T-cell (primary cell): ENCODE measurements around the gene TUT1. TPM values are rescaled to one million over a fixed set of nuclear protein-coding genes. Genes with fewer than 3 reads are reported as not detected.

ENCODE experiments used
- ATAC-seq, 4 experiments: fragments of 200-7000 bp in 3 of 4; fragments of 150-1000 bp in 1 of 4; cut with Tn5 transposase; replicated peaks in 1 of 4; 1 replicate in 3 of 4; 2 replicates in 1 of 4; pipeline ENCODE4 v1.10.0; 2021; ENCODE audit warnings: moderate library complexity in 3 of 4, mild to moderate bottlenecking in 2 of 4, moderate number of reproducible peaks in 1 of 4
- CTCF ChIA-PET, 2 donors: fragments of 300-600 bp; sonication (Branson Sonifier 250); formaldehyde crosslinking; loops; one replicate each; lab custom pipeline; 2022; ENCODE audit warnings: antibody characterized with exemption in 2 of 2; lab: Charles Lee
- POLR2A ChIA-PET, 2 donors: fragments of 300-600 bp; sonication (Branson Sonifier 250); formaldehyde crosslinking; loops; one replicate each; lab custom pipeline; 2022; ENCODE audit warnings: antibody characterized with exemption in 2 of 2; lab: Charles Lee
- DNase-seq, 35 experiments: peaks; one replicate each; pipeline versions ENCODE4 v3.0.0 to v3.0.0-alpha.2; 2013 to 2023
- H3K27ac ChIP-seq: one replicate; pipeline ENCODE4 v1.5.1; 2013; ENCODE audit warnings: low read length
- H3K27me3 ChIP-seq, 2 experiments: replicated peaks in 1 of 2; 1 replicate in 1 of 2; 2 replicates in 1 of 2; pipeline versions ENCODE4 v1.6.1 to v1.7.0; 2013; ENCODE audit warnings: low read length in 1 of 2, mixed read lengths in 1 of 2; ENCODE audit not compliant: control insufficient read depth in 2 of 2, insufficient read depth in 2 of 2; ENCODE audit errors: extremely low read depth in 1 of 2
- H3K36me3 ChIP-seq, 2 donors: 1 replicate in 1 of 2; 2 replicates in 1 of 2; pipeline versions ENCODE4 v1.6.1 to v1.7.0; 2013; ENCODE audit warnings: low read length in 1 of 2; ENCODE audit not compliant: control insufficient read depth in 2 of 2, insufficient read depth in 1 of 2; ENCODE audit errors: extremely low read depth in 1 of 2
- H3K4me1 ChIP-seq, 2 experiments: 1 replicate in 1 of 2; 2 replicates in 1 of 2; pipeline versions ENCODE4 v1.6.1 to v1.7.0; 2013; ENCODE audit warnings: low read length in 2 of 2, mixed read lengths in 1 of 2; ENCODE audit not compliant: insufficient read depth in 2 of 2, control insufficient read depth in 1 of 2; ENCODE audit errors: extremely low read depth in 1 of 2
- H3K4me3 ChIP-seq, 2 donors: 1 replicate in 1 of 2; 2 replicates in 1 of 2; pipeline versions ENCODE4 v1.5.1 to v1.7.0; 2013; ENCODE audit warnings: mild to moderate bottlenecking in 2 of 2, low read length in 1 of 2, moderate library complexity in 1 of 2; ENCODE audit not compliant: control insufficient read depth in 1 of 2; ENCODE audit errors: extremely low read depth in 1 of 2
- H3K9me3 ChIP-seq: 2 replicates; pipeline ENCODE4 v1.7.0; 2013
- H3K27ac Mint-ChIP-seq, 2 donors: one replicate each; pipeline ENCODE4 v1.8.0; 2020 to 2021; ENCODE audit warnings: mild to moderate bottlenecking in 2 of 2, mixed read lengths in 2 of 2
- H3K27me3 Mint-ChIP-seq, 2 donors: one replicate each; pipeline ENCODE4 v1.8.0; 2021 to 2022; ENCODE audit warnings: mixed read lengths in 2 of 2
- H3K36me3 Mint-ChIP-seq: one replicate; pipeline ENCODE4 v1.8.0; 2021; ENCODE audit warnings: mixed read lengths
- H3K4me1 Mint-ChIP-seq, 3 donors: one replicate each; pipeline ENCODE4 v1.8.0; 2020 to 2022; ENCODE audit warnings: mixed read lengths in 3 of 3, mild to moderate bottlenecking in 1 of 3
- H3K4me3 Mint-ChIP-seq, 3 donors: one replicate each; pipeline ENCODE4 v1.8.0; 2020 to 2022; ENCODE audit warnings: mild to moderate bottlenecking in 3 of 3, mixed read lengths in 3 of 3, moderate library complexity in 3 of 3
- H3K9me3 Mint-ChIP-seq, 3 donors: one replicate each; pipeline ENCODE4 v1.8.0; 2020 to 2022; ENCODE audit warnings: mixed read lengths in 3 of 3
- WGBS: methylation state at CpG from one replicate; pipeline ENCODE4 v1.1.5; 2013; ENCODE audit warnings: missing lambda C conversion rate; ENCODE audit not compliant: insufficient coverage; 5-methylcytosine and 5-hydroxymethylcytosine counted together
- total RNA-seq, 35 experiments: library from RNA in 6 of 35; stranded (reverse) in 6 of 35; fragments of 120-200 nt in 1 of 35; gene quantifications; one replicate each; pipeline versions ENCODE4 v1.2.1 to v1.2.4 and lab custom pipeline; 2013 to 2026

Gene TUT1
- total RNA-seq, 5 donors from 2014 or later (not counting 1 experiment from before 2014, with no cell fraction given): 35.2 to 56.0 (median 42.9) TPM

DNA sequence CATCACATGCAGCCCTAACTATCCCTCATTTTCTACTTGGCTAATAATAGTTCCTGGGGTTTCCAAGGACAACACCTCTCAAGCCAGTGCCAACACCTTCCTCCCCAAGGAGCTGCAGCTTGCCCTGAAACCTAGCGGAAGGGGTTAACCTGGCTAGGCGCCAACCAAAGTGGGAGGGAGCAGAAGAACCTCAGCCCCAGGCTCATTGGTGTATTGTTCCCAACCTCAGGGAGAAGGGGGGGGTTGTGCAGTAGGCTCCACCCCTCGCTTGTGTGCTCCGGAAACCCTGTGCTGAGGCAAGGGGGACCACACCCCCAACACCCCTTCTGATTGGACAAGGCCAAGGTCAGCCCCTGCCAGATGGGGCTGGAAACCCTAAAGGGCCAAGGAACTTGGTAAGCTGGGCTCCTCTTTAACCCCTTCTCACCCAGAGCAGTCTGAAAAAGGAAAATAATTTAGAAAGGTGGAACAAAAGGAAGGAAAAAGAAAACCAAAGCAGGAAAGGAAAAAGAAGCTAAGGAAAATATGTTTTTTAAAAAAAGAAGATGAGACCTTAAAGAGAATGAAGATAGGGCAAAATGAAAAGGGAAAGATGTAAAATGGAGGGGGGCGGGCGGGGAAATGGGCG lies 7.9 kb upstream of the TUT1 start:
- Mint-ChIP-seq H3K36me3 (peaks cover 59% of the 10 kb centered on the region), H3K4me1 (peaks cover 59 to 67% (median 60%) of the 10 kb centered on the region in 3 donors), H3K9me3 (no peaks in the 10 kb centered on the region), H3K4me3 (peak overlapping the region; percentile 86 to 97 (median 92)), H3K27me3 (no peaks in the 10 kb centered on the region), H3K27ac (peak overlapping the region; percentile 95 to 100)
- DNase-seq (peak; percentile 90 to 100 (median 98)), ATAC-seq (peak; percentile 70 to 76 (median 72))
- WGBS: 0% methylated on average over 1 of the region's 7 CpGs
- peak overlapping the region; percentile 85 for H3K27ac ChIP-seq
- H3K36me3 ChIP-seq: peaks cover 15 to 58% of the 10 kb centered on the region in 2 donors
- H3K4me3 ChIP-seq: peak overlapping the region; percentile 95 to 98
- no peaks in the 10 kb centered on the region for H3K27me3 ChIP-seq
- ChIA-PET POLR2A (interaction anchor here (0.5 to 0.8 kb wide), 5 partner anchors 23 to 255 kb away, joined by 3 to 8 read pairs (median 6); partner anchors contain the start of gene B3GAT3 (in 1 of the 2)), CTCF (interaction anchor here (0.6 to 2.5 kb wide), 5 partner anchors 8 to 1239 kb away, joined by 3 to 10 read pairs (median 4); partner anchors contain the start of genes TUT1 (in 1 of the 2) and ZBTB3 (in 1 of the 2))
- peaks cover 14 to 60% of the 10 kb centered on the region in 2 experiments for H3K4me1 ChIP-seq
- H3K9me3 ChIP-seq: no peaks in the 10 kb centered on the region

DNA sequence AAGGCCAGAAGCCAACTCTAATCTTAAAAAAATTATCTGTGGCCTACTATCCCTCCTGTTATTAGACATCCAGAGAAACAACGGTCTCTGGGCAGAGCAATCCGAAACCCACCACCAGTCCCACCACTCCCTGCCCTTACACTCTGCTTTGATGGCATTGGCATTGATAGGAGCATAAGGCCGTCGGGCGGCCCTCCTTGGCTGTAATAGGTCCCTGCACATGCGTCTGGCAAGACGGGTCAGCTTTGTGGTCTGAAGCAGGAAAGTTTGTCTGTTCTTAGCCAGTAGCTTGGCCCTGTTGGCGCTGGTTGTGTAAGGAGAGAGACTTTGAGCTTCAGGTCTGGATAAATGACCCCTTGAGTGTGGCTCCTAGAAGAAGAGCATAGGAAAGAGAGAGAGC lies 3.8 kb upstream of the TUT1 start:
- Histone ChIP-seq H3K9me3 (no peaks in the 10 kb centered on the region), H3K27me3 (no peaks in the 10 kb centered on the region), H3K4me3 (no peak overlapping the region), H3K27ac (no peak overlapping the region), H3K36me3 (peaks cover 21 to 54% of the 10 kb centered on the region in 2 donors), H3K4me1 (peaks cover 26 to 68% of the 10 kb centered on the region in 2 experiments)
- peaks cover 60% of the 10 kb centered on the region for H3K36me3 Mint-ChIP-seq
- CTCF ChIA-PET: interaction anchor here (0.6 to 1.0 kb wide), 3 partner anchors 21 to 225 kb away, joined by 3 to 4 read pairs (median 3); partner anchors contain the start of gene EEF1G (in 1 of the 2)
- no peak overlapping the region for H3K4me3 Mint-ChIP-seq
- H3K27me3 Mint-ChIP-seq: no peaks in the 10 kb centered on the region
- 94% methylated on average over 7 of the region's 8 CpGs for WGBS
- peak overlapping the region in 1 of 2 donors; percentile 84 for H3K27ac Mint-ChIP-seq
- DNase-seq (no peak), ATAC-seq (no peak)
- H3K9me3 Mint-ChIP-seq: no peaks in the 10 kb centered on the region
- POLR2A ChIA-PET: no interaction called here
- H3K4me1 Mint-ChIP-seq: peaks cover 71 to 75% (median 72%) of the 10 kb centered on the region in 3 donors

DNA sequence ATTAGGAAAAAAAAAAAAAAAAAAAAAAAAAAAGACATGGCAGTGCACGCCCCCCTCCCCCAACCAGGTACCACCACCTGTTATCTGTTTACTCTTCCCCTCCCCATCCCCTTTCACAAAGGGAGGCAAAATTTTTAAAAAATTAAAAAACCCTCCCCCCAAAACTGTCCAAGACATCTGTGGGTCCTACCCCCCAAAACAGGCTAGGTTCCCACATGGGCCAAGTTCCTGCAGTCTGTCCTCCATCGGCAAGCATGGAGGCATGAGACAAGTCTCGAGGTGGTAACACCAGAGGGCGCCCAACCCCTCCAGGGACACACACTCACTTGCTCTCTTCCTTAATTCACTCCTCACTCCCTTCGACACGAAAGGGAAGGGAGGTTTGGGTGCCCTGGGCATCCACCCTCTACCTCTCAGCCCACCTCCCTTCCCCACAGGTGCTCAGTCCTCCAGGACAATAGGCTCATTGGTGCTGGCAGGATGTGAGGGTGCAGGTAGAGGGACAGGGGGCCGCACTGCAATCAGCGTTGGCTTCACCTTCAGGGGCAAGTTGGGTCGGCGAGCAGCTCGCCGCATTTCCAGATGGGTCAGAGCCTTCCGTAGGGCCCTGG lies 2.2 kb upstream of the TUT1 start:
- Mint-ChIP-seq H3K9me3 (no peaks in the 10 kb centered on the region), H3K4me3 (peak overlapping the region; percentile 66 to 96 (median 78)), H3K36me3 (peaks cover 45% of the 10 kb centered on the region), H3K4me1 (peaks cover 59 to 67% (median 66%) of the 10 kb centered on the region in 3 donors), H3K27ac (peak overlapping the region; percentile 94 to 97), H3K27me3 (no peaks in the 10 kb centered on the region)
- ChIA-PET POLR2A (interaction anchor here in 1 of 2 donors (3.1 kb wide), 1 partner anchor 8 kb away, joined by 25 read pairs; the partner anchor contains the start of gene MTA2), CTCF (interaction anchor here (0.6 to 3.2 kb wide), 14 partner anchors 8 to 207 kb away, joined by 3 to 27 read pairs (median 8); partner anchors contain the start of genes BSCL2 (in 1 of the 2), C11orf98 (in 1 of the 2), CSKMT (in 1 of the 2) and EEF1G (in 1 of the 2))
- peak overlapping the region; percentile 13 for H3K27ac ChIP-seq
- H3K4me3 ChIP-seq: no peak overlapping the region
- peaks cover 17 to 64% of the 10 kb centered on the region in 2 experiments for H3K4me1 ChIP-seq
- 73% methylated on average over 9 of the region's 13 CpGs for WGBS
- ATAC-seq (peak in 1 of 4 experiments; percentile 14), DNase-seq (peak; percentile 49 to 86 (median 72))
- H3K36me3 ChIP-seq: peaks cover 21 to 53% of the 10 kb centered on the region in 2 donors
- no peaks in the 10 kb centered on the region for H3K9me3 ChIP-seq
- no peaks in the 10 kb centered on the region for H3K27me3 ChIP-seq

GRCh38 chr11:62592989-62593421 lies 1.7 kb upstream of the TUT1 start:
- ChIA-PET POLR2A (interaction anchor here (0.5 to 3.1 kb wide), 4 partner anchors 8 to 44 kb away, joined by 3 to 28 read pairs (median 14); partner anchors contain the start of genes EEF1G (in 1 of the 2) and MTA2 (in 1 of the 2)), CTCF (interaction anchor here (0.6 to 3.2 kb wide), 16 partner anchors 9 to 208 kb away, joined by 3 to 27 read pairs (median 9); partner anchors contain the start of genes BSCL2 (in 1 of the 2), C11orf98 (in 1 of the 2), CSKMT (in 1 of the 2) and EEF1G (in 1 of the 2))
- Mint-ChIP-seq H3K27ac (peak overlapping the region; percentile 98 to 99), H3K36me3 (peaks cover 40% of the 10 kb centered on the region), H3K4me1 (peaks cover 54 to 63% (median 62%) of the 10 kb centered on the region in 3 donors), H3K27me3 (no peaks in the 10 kb centered on the region), H3K4me3 (peak overlapping the region in 1 of 3 donors; percentile 96), H3K9me3 (no peaks in the 10 kb centered on the region)
- ATAC-seq (no peak), DNase-seq (no peak)
- WGBS: 100% methylated on average over 1 of the region's 8 CpGs
- H3K9me3 ChIP-seq: no peaks in the 10 kb centered on the region
- H3K36me3 ChIP-seq: peaks cover 20 to 53% of the 10 kb centered on the region in 2 donors
- H3K4me1 ChIP-seq: peaks cover 15 to 59% of the 10 kb centered on the region in 2 experiments
- no peaks in the 10 kb centered on the region for H3K27me3 ChIP-seq
- H3K4me3 ChIP-seq: no peak overlapping the region
- H3K27ac ChIP-seq: peak overlapping the region; percentile 92

DNA sequence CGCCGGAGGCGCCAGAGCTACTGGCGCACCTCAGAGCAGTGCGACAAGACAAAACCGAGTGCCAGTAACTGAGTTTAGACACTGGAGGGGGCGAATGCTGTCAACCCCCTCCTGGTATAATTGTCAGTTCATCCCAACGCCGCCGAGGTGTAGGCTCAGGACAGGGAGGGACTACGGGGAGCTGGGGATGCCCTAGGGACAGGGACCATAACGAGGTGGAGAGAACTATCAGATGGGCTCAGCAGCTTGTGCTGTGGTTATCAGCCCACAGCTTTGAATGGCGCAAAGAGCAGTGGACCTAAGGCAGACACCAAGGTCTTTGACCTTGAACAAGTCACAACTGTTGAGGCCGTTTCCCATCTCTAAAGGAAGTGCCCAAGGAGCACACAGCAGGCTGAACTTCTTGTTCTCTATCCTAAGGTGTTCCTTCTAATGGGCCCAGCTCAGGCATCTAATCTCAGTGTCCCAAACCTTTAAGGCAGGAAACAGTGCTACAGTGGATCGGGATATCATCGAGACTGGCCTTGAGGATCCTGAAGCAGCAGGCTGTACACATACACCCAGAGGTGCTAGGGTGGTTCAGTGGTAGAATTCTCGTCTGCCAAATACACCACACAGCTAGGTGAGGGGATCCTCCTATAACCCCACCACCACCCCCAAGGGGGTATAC lies 958 bp upstream of the TUT1 start:
- H3K9me3 ChIP-seq: no peaks in the 10 kb centered on the region
- H3K4me1 ChIP-seq: peaks cover 15 to 52% of the 10 kb centered on the region in 2 experiments
- POLR2A ChIA-PET: interaction anchor here (0.5 to 3.1 kb wide), 27 partner anchors 8 to 291 kb away, joined by 3 to 28 read pairs (median 7); partner anchors contain the start of genes C11orf98 (in 2 of the 2), CSKMT (in 2 of the 2), B3GAT3 (in 1 of the 2) and EEF1G (in 1 of the 2)
- no peak for ATAC-seq
- peak overlapping the region; percentile 98 to 99 for H3K27ac Mint-ChIP-seq
- no peaks in the 10 kb centered on the region for H3K9me3 Mint-ChIP-seq
- 3% methylated on average over 10 of the region's 17 CpGs for WGBS
- peaks cover 35% of the 10 kb centered on the region for H3K36me3 Mint-ChIP-seq
- H3K27me3 ChIP-seq: no peaks in the 10 kb centered on the region
- CTCF ChIA-PET: interaction anchor here (0.5 to 3.2 kb wide), 33 partner anchors 9 to 290 kb away, joined by 3 to 27 read pairs (median 5); partner anchors contain the start of genes B3GAT3 (in 1 of the 2), BSCL2 (in 1 of the 2), C11orf98 (in 1 of the 2) and CSKMT (in 1 of the 2)
- peak overlapping the region; percentile 92 for H3K27ac ChIP-seq
- no peaks in the 10 kb centered on the region for H3K27me3 Mint-ChIP-seq
- H3K4me3 Mint-ChIP-seq: peak overlapping the region; percentile 96 to 99 (median 97)
- no peak for DNase-seq
- H3K36me3 ChIP-seq: peaks cover 13 to 51% of the 10 kb centered on the region in 2 donors
- H3K4me1 Mint-ChIP-seq: peaks cover 47 to 59% (median 57%) of the 10 kb centered on the region in 3 donors
- peak overlapping the region; percentile 52 to 93 for H3K4me3 ChIP-seq
